ENCODE data around the gene MSRB1.

MSRB1 gene

GRCh38 chr16:1971796-1972489 is 28.9 kb upstream of the MSRB1 start, which contains the start of gene TBL3:
TSS of gene TBL3 (plus strand) at chr16:1972053. CDS start at chr16:1972165, 112 bp downstream.
- peak within 1 kb of the TSS; percentile 95 for H3K4ac ChIP-seq (ENCODE audit: low read length)
- peak within 1 kb of the TSS; percentile 66 for H2BK5ac ChIP-seq (ENCODE audit: low read length)
- peak within 1 kb of the TSS; percentile 97 for H2AFZ ChIP-seq (ENCODE audit: low read length)
- H3K23ac ChIP-seq (ENCODE audit: low read depth, low read length, poor library complexity): peak within 1 kb of the TSS; percentile 94
- H3K4me3 ChIP-seq (ENCODE audit: low read length in 2 of 2): peak within 1 kb of the TSS; percentile 97 to 100
- H3K18ac ChIP-seq (ENCODE audit: low read length): peak within 1 kb of the TSS; percentile 91
- H2BK120ac ChIP-seq (ENCODE audit: low read depth, low read length): peak within 1 kb of the TSS; percentile 91
- no peaks in the 10 kb centered on the region for H3K27me3 ChIP-seq (ENCODE audit: control insufficient read depth in 3 of 3, insufficient read depth in 3 of 3, low read depth in 1 of 3, low read length in 3 of 3)
- peak within 1 kb of the TSS; percentile 93 for H3K9ac ChIP-seq (ENCODE audit: low read depth, low read length, poor library complexity)
- H2BK15ac ChIP-seq (ENCODE audit: low read length): peak within 1 kb of the TSS; percentile 37
- H3K27ac ChIP-seq (replicated peaks; ENCODE audit: low read length): peak within 1 kb of the TSS; percentile 62
- H2AK5ac ChIP-seq (ENCODE audit: low read depth, low read length): peak within 1 kb of the TSS; percentile 84
- peak; percentile 95 for DNase-seq (ENCODE audit: low spot score)
- no CpG with 5 or more reads among the region's 78 CpGs for WGBS, 2 donors (ENCODE audit: extremely low coverage in 2 of 2, insufficient read length in 2 of 2, insufficient replicate concordance in 1 of 2)
- peaks cover 20% of the 10 kb centered on the region for H3K79me1 ChIP-seq (ENCODE audit: low read depth, low read length)
- peak within 1 kb of the TSS; percentile 98 for H3K4me2 ChIP-seq (ENCODE audit: insufficient read depth, low read length, poor library complexity, severe bottlenecking)
- peaks cover 25 to 28% of the 10 kb centered on the region in 2 donors for H3K36me3 ChIP-seq (replicated peaks in 1 of 2; ENCODE audit: control insufficient read depth in 2 of 2, insufficient read depth in 2 of 2, low read length in 2 of 2)
- H2BK12ac ChIP-seq (ENCODE audit: low read length): peak within 1 kb of the TSS; percentile 73
- peak within 1 kb of the TSS; percentile 72 for H4K91ac ChIP-seq (ENCODE audit: low read depth, low read length, poor library complexity)
- H3K14ac ChIP-seq (ENCODE audit: low read length): peak within 1 kb of the TSS; percentile 71
- peak within 1 kb of the TSS; percentile 94 for H4K8ac ChIP-seq (ENCODE audit: low read depth, low read length)
- H3K4me1 ChIP-seq (ENCODE audit: control insufficient read depth in 2 of 2, insufficient read depth in 1 of 2, low read depth in 1 of 2, low read length in 2 of 2): peaks cover 2 to 4% of the 10 kb centered on the region in 2 donors
- H3K9me3 ChIP-seq (replicated peaks in 1 of 2; ENCODE audit: control insufficient read depth in 2 of 2, insufficient read depth in 1 of 2, low read depth in 1 of 2, low read length in 2 of 2): no peaks in the 10 kb centered on the region

DNA sequence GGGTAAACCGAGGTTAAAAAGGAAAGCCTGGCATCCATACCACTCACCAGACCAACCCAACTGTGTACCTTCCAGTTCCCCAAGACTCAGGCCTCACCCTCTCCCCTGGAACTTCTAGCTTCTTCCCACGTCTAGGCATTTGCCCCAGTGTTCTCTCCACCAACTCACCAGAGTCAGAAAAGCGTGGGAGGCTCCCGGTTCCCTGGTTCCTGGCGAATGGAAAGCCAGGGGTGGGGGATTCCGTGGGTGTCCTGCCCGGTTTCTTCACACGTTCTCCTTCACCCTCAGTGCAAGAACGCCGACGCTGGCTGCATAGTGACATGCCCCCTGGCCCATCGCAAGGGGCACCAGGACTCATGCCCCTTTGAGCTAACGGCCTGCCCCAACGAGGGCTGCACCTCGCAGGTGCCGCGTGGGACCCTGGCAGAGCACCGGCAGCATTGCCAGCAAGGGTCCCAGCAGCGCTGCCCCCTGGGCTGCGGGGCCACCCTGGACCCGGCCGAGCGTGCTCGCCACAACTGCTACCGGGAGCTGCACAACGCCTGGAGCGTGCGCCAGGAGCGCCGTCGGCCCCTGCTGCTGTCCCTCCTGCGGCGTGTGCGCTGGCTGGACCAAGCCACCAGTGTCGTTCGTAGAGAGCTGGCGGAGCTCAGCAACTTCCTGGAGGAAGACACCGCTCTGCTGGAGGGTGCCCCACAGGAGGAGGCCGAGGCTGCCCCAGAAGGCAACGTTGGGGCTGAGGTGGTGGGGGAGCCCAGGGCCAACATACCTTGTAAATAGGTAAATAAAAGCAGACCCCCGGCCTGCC is 25.4 kb upstream of the MSRB1 start:
- Histone ChIP-seq H2BK15ac (ENCODE audit: low read length) (no peak overlapping the region), H4K91ac (ENCODE audit: low read depth, low read length, poor library complexity) (no peak overlapping the region), H3K27me3 (ENCODE audit: control insufficient read depth in 3 of 3, insufficient read depth in 3 of 3, low read depth in 1 of 3, low read length in 3 of 3) (no peaks in the 10 kb centered on the region), H3K4me1 (ENCODE audit: control insufficient read depth in 2 of 2, insufficient read depth in 1 of 2, low read depth in 1 of 2, low read length in 2 of 2) (peaks cover 8 to 12% of the 10 kb centered on the region in 2 donors), H2AK5ac (ENCODE audit: low read depth, low read length) (no peak overlapping the region), H3K23ac (ENCODE audit: low read depth, low read length, poor library complexity) (no peak overlapping the region), H2BK120ac (ENCODE audit: low read depth, low read length) (no peak overlapping the region), H3K79me1 (ENCODE audit: low read depth, low read length) (peaks cover 24% of the 10 kb centered on the region), H4K8ac (ENCODE audit: low read depth, low read length) (no peak overlapping the region), H3K9me3 (replicated peaks in 1 of 2; ENCODE audit: control insufficient read depth in 2 of 2, insufficient read depth in 1 of 2, low read depth in 1 of 2, low read length in 2 of 2) (no peaks in the 10 kb centered on the region), H2AFZ (ENCODE audit: low read length) (no peak overlapping the region), H3K18ac (ENCODE audit: low read length) (no peak overlapping the region), H2BK5ac (ENCODE audit: low read length) (no peak overlapping the region), H3K36me3 (replicated peaks in 1 of 2; ENCODE audit: control insufficient read depth in 2 of 2, insufficient read depth in 2 of 2, low read length in 2 of 2) (peaks cover 6 to 9% of the 10 kb centered on the region in 2 donors), H3K27ac (replicated peaks; ENCODE audit: low read length) (no peak overlapping the region), H3K4ac (ENCODE audit: low read length) (no peak overlapping the region), H3K4me2 (ENCODE audit: insufficient read depth, low read length, poor library complexity, severe bottlenecking) (no peak overlapping the region), H3K4me3 (ENCODE audit: low read length in 2 of 2) (no peak overlapping the region), H2BK12ac (ENCODE audit: low read length) (peak overlapping the region; percentile 69), H3K14ac (ENCODE audit: low read length) (no peak overlapping the region), H3K9ac (ENCODE audit: low read depth, low read length, poor library complexity) (peak overlapping the region; percentile 10)
- no peak for DNase-seq (ENCODE audit: low spot score)
- no CpG with 5 or more reads among the region's 41 CpGs for WGBS, 2 donors (ENCODE audit: extremely low coverage in 2 of 2, insufficient read length in 2 of 2, insufficient replicate concordance in 1 of 2)

GRCh38 chr16:1966460-1966859 is 23.5 kb upstream of the MSRB1 start, which contains the start of gene RNF151:
TSS of gene RNF151 (plus strand) at chr16:1966856. CDS start at chr16:1966882, 26 bp downstream.
- H3K18ac ChIP-seq (ENCODE audit: low read length): no peak within 1 kb of the TSS
- WGBS, 2 donors (ENCODE audit: extremely low coverage in 2 of 2, insufficient read length in 2 of 2, insufficient replicate concordance in 1 of 2): no CpG with 5 or more reads among the region's 6 CpGs
- H3K9ac ChIP-seq (ENCODE audit: low read depth, low read length, poor library complexity): no peak within 1 kb of the TSS
- H3K4me3 ChIP-seq (ENCODE audit: low read length in 2 of 2): peak within 1 kb of the TSS; percentile 86 to 87
- H3K79me1 ChIP-seq (ENCODE audit: low read depth, low read length): peaks cover 14% of the 10 kb centered on the region
- no peaks in the 10 kb centered on the region for H3K27me3 ChIP-seq (ENCODE audit: control insufficient read depth in 3 of 3, insufficient read depth in 3 of 3, low read depth in 1 of 3, low read length in 3 of 3)
- H3K4me1 ChIP-seq (ENCODE audit: control insufficient read depth in 2 of 2, insufficient read depth in 1 of 2, low read depth in 1 of 2, low read length in 2 of 2): peaks cover 7 to 12% of the 10 kb centered on the region in 2 donors
- DNase-seq (ENCODE audit: low spot score): no peak
- H2BK15ac ChIP-seq (ENCODE audit: low read length): no peak within 1 kb of the TSS
- H2BK5ac ChIP-seq (ENCODE audit: low read length): no peak within 1 kb of the TSS
- H3K9me3 ChIP-seq (replicated peaks in 1 of 2; ENCODE audit: control insufficient read depth in 2 of 2, insufficient read depth in 1 of 2, low read depth in 1 of 2, low read length in 2 of 2): no peaks in the 10 kb centered on the region
- peak within 1 kb of the TSS; percentile 53 for H2AK5ac ChIP-seq (ENCODE audit: low read depth, low read length)
- peak within 1 kb of the TSS; percentile 87 for H3K4me2 ChIP-seq (ENCODE audit: insufficient read depth, low read length, poor library complexity, severe bottlenecking)
- no peak within 1 kb of the TSS for H3K14ac ChIP-seq (ENCODE audit: low read length)
- H2BK120ac ChIP-seq (ENCODE audit: low read depth, low read length): no peak within 1 kb of the TSS
- H3K23ac ChIP-seq (ENCODE audit: low read depth, low read length, poor library complexity): no peak within 1 kb of the TSS
- H3K4ac ChIP-seq (ENCODE audit: low read length): no peak within 1 kb of the TSS
- no peak within 1 kb of the TSS for H4K91ac ChIP-seq (ENCODE audit: low read depth, low read length, poor library complexity)
- no peak within 1 kb of the TSS for H2BK12ac ChIP-seq (ENCODE audit: low read length)
- H4K8ac ChIP-seq (ENCODE audit: low read depth, low read length): no peak within 1 kb of the TSS
- no peak within 1 kb of the TSS for H3K27ac ChIP-seq (replicated peaks; ENCODE audit: low read length)
- H3K36me3 ChIP-seq (replicated peaks in 1 of 2; ENCODE audit: control insufficient read depth in 2 of 2, insufficient read depth in 2 of 2, low read length in 2 of 2): peaks cover 13 to 28% of the 10 kb centered on the region in 2 donors
- no peak within 1 kb of the TSS for H2AFZ ChIP-seq (ENCODE audit: low read length)
